ENCODE data around the gene FOXL2NB. TPM values are rescaled to one million over a fixed set of nuclear protein-coding genes. Genes with fewer than 3 reads are reported as not detected.

Gene FOXL2NB
- total RNA-seq, 1 experiment from 2014 or later = 0.31 TPM

DNA sequence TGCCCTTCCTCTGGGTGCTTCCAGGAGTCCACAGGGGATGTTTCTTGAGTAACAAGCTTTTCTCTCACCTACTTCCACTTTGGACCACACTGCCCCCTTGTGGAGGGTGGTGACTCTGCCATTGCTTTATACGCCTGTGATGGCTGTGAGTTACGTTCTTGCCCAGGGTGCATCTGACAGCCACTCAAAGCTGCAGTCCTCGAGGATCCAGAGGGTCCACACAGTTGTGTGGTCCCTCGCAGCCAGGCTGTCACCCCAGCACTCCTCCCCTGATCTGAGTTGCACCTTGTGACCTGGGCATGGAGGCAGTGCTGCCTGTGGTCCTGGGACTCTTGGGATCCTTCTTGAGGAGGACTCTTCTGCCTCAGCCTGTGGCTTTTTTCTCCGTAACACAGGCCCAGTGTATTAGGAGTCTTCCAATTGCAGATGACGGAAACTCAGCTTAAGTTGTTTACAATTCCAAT lies 23.5 kb upstream of the FOXL2NB start:
- Histone ChIP-seq H2AFZ (ENCODE audit: low read length) (no peak overlapping the region), H3K18ac (ENCODE audit: insufficient read length, low read depth, low read length) (no peak overlapping the region), H2BK15ac (ENCODE audit: low read depth, low read length) (no peak overlapping the region), H3K23me2 (ENCODE audit: insufficient read length, low read depth, low read length, poor library complexity, severe bottlenecking) (no peaks in the 10 kb centered on the region), H3K23ac (ENCODE audit: insufficient read length, low read depth, low read length) (no peak overlapping the region), H3T11ph (ENCODE audit: low read length) (no peak overlapping the region), H3K79me2 (ENCODE audit: insufficient read depth, low read length) (no peaks in the 10 kb centered on the region), H4K91ac (ENCODE audit: insufficient read length, low read depth, low read length) (no peak overlapping the region), H3K4me1 (ENCODE audit: insufficient read depth, low read length) (no peaks in the 10 kb centered on the region), H3K9ac (ENCODE audit: extremely low read depth, insufficient read length, low read length) (no peak overlapping the region), H2BK12ac (ENCODE audit: insufficient read length, low read depth, low read length) (no peak overlapping the region), H3K4ac (ENCODE audit: low read depth, low read length) (no peak overlapping the region), H2BK120ac (ENCODE audit: low read depth, low read length, poor library complexity, severe bottlenecking) (no peak overlapping the region), H4K8ac (replicated peaks; ENCODE audit: insufficient read length, low read depth, low read length) (no peak overlapping the region), H3K79me1 (ENCODE audit: insufficient read depth, low read depth, low read length, poor library complexity, severe bottlenecking) (no peaks in the 10 kb centered on the region), H3K9me3 (ENCODE audit: control insufficient read depth, low read depth, low read length) (no peaks in the 10 kb centered on the region), H2AK5ac (ENCODE audit: insufficient read length, low read length) (no peak overlapping the region), H3K27me3 (ENCODE audit: insufficient read depth, low read length) (no peaks in the 10 kb centered on the region), H3K4me2 (ENCODE audit: insufficient read depth, insufficient read length, low read length) (no peak overlapping the region), H3K56ac (ENCODE audit: insufficient read length, low read depth, low read length) (no peak overlapping the region), H2BK5ac (ENCODE audit: insufficient read length, low read length) (no peak overlapping the region), H2BK20ac (ENCODE audit: low read depth, low read length, poor library complexity, severe bottlenecking) (no peak overlapping the region), H4K20me1 (ENCODE audit: control insufficient read depth, insufficient read depth, insufficient read length) (no peaks in the 10 kb centered on the region), H3K14ac (ENCODE audit: insufficient read depth, low read length) (no peak overlapping the region), H4K5ac (ENCODE audit: insufficient read length, low read depth, low read length) (no peak overlapping the region), H3K27ac (ENCODE audit: insufficient read length, low read depth, low read length) (no peak overlapping the region)
- no peaks in the 10 kb centered on the region for H3K36me3 Mint-ChIP-seq (ENCODE audit: insufficient read depth in 1 of 3, low read depth in 3 of 3)
- no peak overlapping the region for H3K27ac Mint-ChIP-seq
- H3K4me3 Mint-ChIP-seq = no peak overlapping the region
- H3K27me3 Mint-ChIP-seq (ENCODE audit: low read depth) = peaks cover 6% of the 10 kb centered on the region; the same call in 1 of the 2 replicates
- DNase-seq = peak; percentile 91
- H3K9me3 Mint-ChIP-seq = no peaks in the 10 kb centered on the region
- peaks cover 2% of the 10 kb centered on the region in 2 experiments; a peak in 2 of 4 replicates for H3K4me1 Mint-ChIP-seq
- WGBS (ENCODE audit: extremely low coverage, insufficient read length, low lambda C conversion rate) = no CpG with 5 or more reads among the region's 6 CpGs
- TF ChIP-seq, protein P1, sequence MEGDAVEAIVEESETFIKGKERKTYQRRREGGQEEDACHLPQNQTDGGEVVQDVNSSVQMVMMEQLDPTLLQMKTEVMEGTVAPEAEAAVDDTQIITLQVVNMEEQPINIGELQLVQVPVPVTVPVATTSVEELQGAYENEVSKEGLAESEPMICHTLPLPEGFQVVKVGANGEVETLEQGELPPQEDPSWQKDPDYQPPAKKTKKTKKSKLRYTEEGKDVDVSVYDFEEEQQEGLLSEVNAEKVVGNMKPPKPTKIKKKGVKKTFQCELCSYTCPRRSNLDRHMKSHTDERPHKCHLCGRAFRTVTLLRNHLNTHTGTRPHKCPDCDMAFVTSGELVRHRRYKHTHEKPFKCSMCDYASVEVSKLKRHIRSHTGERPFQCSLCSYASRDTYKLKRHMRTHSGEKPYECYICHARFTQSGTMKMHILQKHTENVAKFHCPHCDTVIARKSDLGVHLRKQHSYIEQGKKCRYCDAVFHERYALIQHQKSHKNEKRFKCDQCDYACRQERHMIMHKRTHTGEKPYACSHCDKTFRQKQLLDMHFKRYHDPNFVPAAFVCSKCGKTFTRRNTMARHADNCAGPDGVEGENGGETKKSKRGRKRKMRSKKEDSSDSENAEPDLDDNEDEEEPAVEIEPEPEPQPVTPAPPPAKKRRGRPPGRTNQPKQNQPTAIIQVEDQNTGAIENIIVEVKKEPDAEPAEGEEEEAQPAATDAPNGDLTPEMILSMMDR (conservative IDR thresholded peaks at IDR 0.05) = peak; percentile 95
